Central memory CD8-positive, alpha-beta T cell (primary cell): ENCODE measurements around the gene BLOC1S4.
A peak's percentile ranks its signal among the peaks of the same experiment; 100 is the strongest.
"Not testable (repeated sequence)": the region's sequence is repeated elsewhere in the genome, so short reads cannot be mapped to it uniquely, and the experiment has no call there.

Experiments
- ATAC-seq: fragments of 150-1000 bp; cut with Tn5 transposase; replicated peaks from 2 replicates; pipeline ENCODE4 v1.10.0; 2022; ENCODE audit warnings: mild to moderate bottlenecking, moderate FRiP score, moderate number of reproducible peaks; ENCODE audit not compliant: poor library complexity, severe bottlenecking; ENCODE audit errors: extremely low read depth
- DNase-seq, 2 donors: peaks; one replicate each; pipeline ENCODE4 v3.0.0; 2021; ENCODE audit warnings: low spot score in 2 of 2
- H3K27ac Mint-ChIP-seq: one replicate; pipeline ENCODE4 v1.8.0; 2022; ENCODE audit warnings: low read depth, mild to moderate bottlenecking, moderate library complexity, mixed read lengths
- H3K27me3 Mint-ChIP-seq: one replicate; pipeline ENCODE4 v1.8.0; 2022; ENCODE audit warnings: mixed read lengths
- H3K36me3 Mint-ChIP-seq: one replicate; pipeline ENCODE4 v1.8.0; 2022; ENCODE audit warnings: mild to moderate bottlenecking, moderate library complexity, mixed read lengths; ENCODE audit not compliant: insufficient read depth
- H3K4me1 Mint-ChIP-seq: one replicate; pipeline ENCODE4 v1.8.0; 2022; ENCODE audit warnings: mixed read lengths
- H3K4me3 Mint-ChIP-seq: one replicate; pipeline ENCODE4 v1.8.0; 2022; ENCODE audit warnings: mild to moderate bottlenecking, moderate library complexity, mixed read lengths
- H3K9me3 Mint-ChIP-seq: one replicate; pipeline ENCODE4 v1.8.0; 2022; ENCODE audit warnings: mixed read lengths

BLOC1S4 gene

DNA sequence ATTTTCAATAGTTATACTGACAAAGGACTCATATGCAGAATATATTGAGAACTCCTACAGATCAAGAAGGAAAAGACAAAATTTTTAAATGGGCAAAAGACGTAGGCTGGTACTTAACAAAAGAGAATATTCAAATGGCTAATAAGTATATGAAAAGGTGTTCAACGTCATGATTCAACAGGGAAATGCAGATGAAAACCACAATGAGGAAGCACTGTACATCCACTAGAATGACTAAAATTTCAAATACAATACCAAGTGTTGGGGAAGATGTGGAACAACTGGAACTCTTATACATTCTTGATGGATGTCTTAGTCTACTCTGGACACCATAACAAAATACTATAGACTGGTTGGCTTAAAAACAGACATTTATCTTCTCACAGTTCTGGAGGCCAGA, 5.0 kb upstream of the BLOC1S4 start:
- peaks cover 39% of the 10 kb centered on the region for H3K36me3 Mint-ChIP-seq
- peaks cover 63% of the 10 kb centered on the region for H3K4me1 Mint-ChIP-seq
- no peaks in the 10 kb centered on the region for H3K9me3 Mint-ChIP-seq
- no peaks in the 10 kb centered on the region for H3K27me3 Mint-ChIP-seq
- no peak for ATAC-seq
- no peak overlapping the region for H3K4me3 Mint-ChIP-seq
- peak overlapping the region; percentile 100 for H3K27ac Mint-ChIP-seq
- DNase-seq: no peak

DNA sequence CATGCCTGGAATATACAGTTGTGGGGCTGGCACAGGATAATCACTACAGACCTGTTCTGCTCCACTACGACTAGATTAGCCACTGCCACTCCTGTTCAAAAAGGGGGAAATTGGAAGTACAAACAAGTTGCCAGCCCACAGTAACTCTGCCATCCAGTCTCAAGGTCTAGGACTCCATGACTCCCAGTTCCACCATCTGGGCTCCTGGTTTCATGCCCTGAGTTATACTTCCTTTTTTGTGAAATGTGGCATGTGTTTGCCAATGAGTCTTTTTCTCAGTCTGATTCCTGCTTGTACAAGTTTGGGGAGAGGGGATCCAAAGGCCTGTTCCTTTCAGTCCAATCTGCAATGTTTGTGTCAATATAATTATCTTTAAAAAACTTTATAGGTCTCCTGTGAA, 1.0 kb upstream of the BLOC1S4 start:
- Mint-ChIP-seq H3K9me3 (no peaks in the 10 kb centered on the region), H3K36me3 (peaks cover 20% of the 10 kb centered on the region), H3K4me1 (peaks cover 37% of the 10 kb centered on the region), H3K27me3 (no peaks in the 10 kb centered on the region), H3K27ac (no peak overlapping the region), H3K4me3 (no peak overlapping the region)
- DNase-seq (no peak), ATAC-seq (no peak)

DNA sequence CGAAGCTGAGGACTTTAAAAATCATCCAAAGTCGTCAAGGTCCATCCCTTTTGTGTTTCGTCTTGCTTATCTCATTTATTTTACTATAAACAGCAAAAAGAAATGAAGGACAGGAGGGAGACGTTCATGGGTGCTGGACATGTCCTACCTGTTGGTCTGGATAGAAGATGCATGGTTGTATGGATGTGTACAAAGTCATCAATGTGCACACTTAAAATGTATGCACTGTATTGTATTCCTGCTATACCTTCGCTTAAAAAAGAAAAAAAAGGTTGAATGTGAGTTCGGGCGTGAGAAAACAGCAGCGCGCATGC, 313 bp upstream of the BLOC1S4 start:
- Mint-ChIP-seq H3K9me3 (no peaks in the 10 kb centered on the region), H3K4me1 (peaks cover 37% of the 10 kb centered on the region), H3K4me3 (peak overlapping the region; percentile 93), H3K27ac (peak overlapping the region; percentile 96), H3K27me3 (no peaks in the 10 kb centered on the region), H3K36me3 (peaks cover 20% of the 10 kb centered on the region)
- DNase-seq (no peak), ATAC-seq (no peak)

DNA sequence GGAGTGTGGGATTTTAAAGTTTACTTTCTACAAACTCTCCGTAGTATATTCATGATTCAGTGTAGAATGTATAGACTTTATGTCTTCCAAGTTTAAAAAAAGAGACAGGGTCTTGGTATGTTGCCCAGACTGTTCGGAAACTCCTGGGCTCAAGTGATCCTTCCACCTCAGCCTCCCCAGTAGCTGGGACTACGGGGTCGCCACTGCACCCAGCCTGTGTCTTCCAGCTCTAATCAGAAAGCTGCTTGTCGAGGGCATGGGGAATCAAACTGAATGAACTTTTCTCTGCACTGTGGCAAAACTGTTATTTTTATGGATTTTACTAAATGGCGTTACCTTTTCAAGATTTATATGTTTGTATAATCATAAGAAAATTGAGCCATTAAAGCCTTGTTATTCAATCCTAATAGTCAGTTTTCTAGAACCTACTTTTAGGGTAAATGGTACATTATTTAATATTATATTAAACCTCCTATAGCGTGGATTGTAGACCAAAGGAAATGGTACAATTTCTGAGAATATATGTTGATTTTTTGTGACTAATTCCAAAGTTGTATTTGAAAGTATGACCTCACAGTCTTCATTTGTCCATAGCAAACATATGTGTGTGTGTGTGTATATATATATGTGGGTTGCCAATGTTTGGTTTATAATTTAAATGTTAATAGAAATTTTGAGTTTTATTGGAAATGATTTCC, 1.1 kb downstream of the BLOC1S4 start:
- peaks cover 20% of the 10 kb centered on the region for H3K36me3 Mint-ChIP-seq
- no peak for ATAC-seq

DNA sequence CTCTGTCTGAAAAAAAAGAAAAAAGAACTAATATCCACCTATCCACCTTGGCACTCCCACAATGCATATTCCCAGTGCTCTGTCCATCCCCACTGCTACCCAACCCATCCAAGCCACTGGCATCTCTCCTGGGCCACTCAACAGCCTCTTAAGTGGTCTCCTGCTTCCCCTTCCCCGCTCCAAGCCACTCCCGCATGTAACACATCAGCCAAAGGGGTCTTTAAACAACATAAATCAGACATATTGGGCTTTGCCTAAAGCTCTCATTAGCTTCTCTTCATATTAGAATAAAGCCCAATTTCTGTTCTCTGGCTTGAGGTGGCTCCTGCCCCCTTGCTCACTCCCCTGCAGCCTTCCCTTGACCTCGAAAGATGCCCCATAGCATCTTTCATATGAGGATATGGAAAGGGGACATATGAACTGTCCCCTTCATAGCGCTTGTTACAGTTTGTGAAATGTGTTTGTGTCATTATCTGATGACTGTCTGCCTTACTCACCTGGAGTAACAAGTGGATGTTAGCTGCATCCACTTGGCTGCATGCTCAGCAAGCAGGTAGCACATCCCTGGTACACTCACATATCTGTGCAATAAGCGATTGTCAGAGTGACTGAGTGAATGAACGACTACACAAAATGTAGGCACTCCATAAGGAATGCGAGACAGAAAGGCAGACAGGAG, 3.1 kb downstream of the BLOC1S4 start:
- no peaks in the 10 kb centered on the region for H3K9me3 Mint-ChIP-seq
- ATAC-seq (no peak), DNase-seq (no peak)
- peaks cover 19% of the 10 kb centered on the region for H3K36me3 Mint-ChIP-seq
- no peak overlapping the region for H3K27ac Mint-ChIP-seq
- H3K4me3 Mint-ChIP-seq: peak overlapping the region; percentile 3
- H3K4me1 Mint-ChIP-seq: peaks cover 27% of the 10 kb centered on the region
- H3K27me3 Mint-ChIP-seq: no peaks in the 10 kb centered on the region

More for the DNA sequence above, 1.1 kb downstream of the BLOC1S4 start:
- H3K9me3 Mint-ChIP-seq: no peaks in the 10 kb centered on the region
- H3K4me3 Mint-ChIP-seq: peak overlapping the region; percentile 93
- H3K4me1 Mint-ChIP-seq: peaks cover 27% of the 10 kb centered on the region
- H3K27me3 Mint-ChIP-seq: no peaks in the 10 kb centered on the region
- H3K27ac Mint-ChIP-seq: peak overlapping the region; percentile 96
- no peak for DNase-seq

DNA sequence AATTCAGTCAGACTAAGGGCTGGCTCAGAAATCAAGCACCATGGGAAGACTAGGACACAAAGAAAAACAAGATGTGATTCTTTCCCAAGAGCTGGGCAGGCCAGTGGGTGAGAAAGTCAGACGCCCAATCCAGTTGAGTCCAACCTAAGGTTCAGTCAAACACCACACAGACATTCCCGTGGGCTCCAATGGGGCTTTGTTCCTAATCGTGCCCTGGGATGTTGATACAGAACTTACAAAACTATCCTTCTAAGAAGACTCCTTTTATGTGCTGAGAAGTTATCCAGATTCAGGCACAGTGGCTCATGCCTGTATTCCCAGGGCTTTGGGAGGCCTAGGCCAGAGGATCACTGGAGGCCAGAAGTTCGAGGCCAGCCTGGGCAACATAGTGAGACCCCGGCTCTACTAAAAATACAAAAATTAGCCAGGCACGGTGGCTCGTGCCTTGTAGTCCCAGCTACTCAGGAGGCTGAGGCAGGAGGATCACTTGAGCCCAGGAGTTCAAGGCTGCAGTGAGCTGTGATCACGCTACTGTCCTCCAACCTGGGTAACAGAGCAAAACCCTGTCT, 3.7 kb downstream of the BLOC1S4 start:
- peak overlapping the region; percentile 72 for H3K27ac Mint-ChIP-seq
- no peaks in the 10 kb centered on the region for H3K9me3 Mint-ChIP-seq
- ATAC-seq: no peak
- H3K27me3 Mint-ChIP-seq: no peaks in the 10 kb centered on the region
- no peak for DNase-seq
- H3K36me3 Mint-ChIP-seq: peaks cover 19% of the 10 kb centered on the region
- peaks cover 27% of the 10 kb centered on the region for H3K4me1 Mint-ChIP-seq
- H3K4me3 Mint-ChIP-seq: peak overlapping the region; percentile 47

DNA sequence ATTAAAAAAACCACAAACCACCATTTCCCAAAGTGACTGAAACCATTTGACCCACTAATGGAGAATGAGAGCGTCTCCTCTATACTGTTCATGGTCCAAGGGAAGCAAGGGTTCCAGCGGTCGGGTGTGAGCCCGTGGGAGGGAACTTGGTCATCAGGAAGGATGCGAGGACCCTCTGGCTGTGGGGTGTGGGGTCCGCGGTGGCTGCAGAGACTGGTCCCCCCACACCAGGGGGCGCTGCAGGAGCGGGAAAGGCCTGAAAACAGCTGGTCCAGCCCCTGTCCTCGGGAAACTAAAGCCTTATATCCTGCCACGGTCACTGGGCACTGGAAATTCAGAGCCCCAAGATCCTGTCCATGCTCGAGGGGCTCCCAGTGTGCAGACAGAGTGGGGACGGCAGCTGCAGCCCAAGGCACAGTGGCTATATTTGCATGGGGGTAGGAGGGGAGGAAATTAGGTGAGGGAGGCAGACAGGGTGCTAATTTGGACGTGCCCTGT, 4.3 kb downstream of the BLOC1S4 start:
- peak overlapping the region; percentile 47 for H3K4me3 Mint-ChIP-seq
- DNase-seq (peak; percentile 57 to 81), ATAC-seq (no peak)
- peaks cover 19% of the 10 kb centered on the region for H3K36me3 Mint-ChIP-seq
- H3K9me3 Mint-ChIP-seq: no peaks in the 10 kb centered on the region
- peaks cover 27% of the 10 kb centered on the region for H3K4me1 Mint-ChIP-seq
- no peaks in the 10 kb centered on the region for H3K27me3 Mint-ChIP-seq
- H3K27ac Mint-ChIP-seq: peak overlapping the region; percentile 72

DNA sequence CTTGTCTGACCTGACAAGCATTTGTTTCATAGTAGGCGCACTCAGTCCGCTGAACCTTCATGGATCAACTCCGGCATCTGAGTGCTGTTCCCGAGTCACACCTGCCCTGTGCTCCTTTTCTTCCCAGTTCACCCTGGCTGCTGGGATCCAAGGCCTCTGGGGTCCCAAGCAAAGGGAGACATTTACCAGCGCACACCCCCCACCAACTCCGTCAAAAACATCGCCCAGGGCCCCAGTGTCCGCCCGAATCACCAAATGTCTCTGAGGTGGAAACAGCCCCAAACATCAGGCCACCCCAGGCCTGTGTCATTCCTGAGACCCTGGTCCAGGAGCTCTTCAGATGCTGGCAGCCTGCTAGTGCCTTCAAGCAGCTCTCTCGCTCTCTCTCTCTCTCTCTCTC, 5.1 kb downstream of the BLOC1S4 start:
- Mint-ChIP-seq H3K36me3 (peaks cover 13% of the 10 kb centered on the region), H3K4me3 (no peak overlapping the region), H3K27ac (no peak overlapping the region), H3K9me3 (no peaks in the 10 kb centered on the region), H3K27me3 (no peaks in the 10 kb centered on the region), H3K4me1 (peaks cover 18% of the 10 kb centered on the region)
- ATAC-seq: no peak
- no peak for DNase-seq

DNA sequence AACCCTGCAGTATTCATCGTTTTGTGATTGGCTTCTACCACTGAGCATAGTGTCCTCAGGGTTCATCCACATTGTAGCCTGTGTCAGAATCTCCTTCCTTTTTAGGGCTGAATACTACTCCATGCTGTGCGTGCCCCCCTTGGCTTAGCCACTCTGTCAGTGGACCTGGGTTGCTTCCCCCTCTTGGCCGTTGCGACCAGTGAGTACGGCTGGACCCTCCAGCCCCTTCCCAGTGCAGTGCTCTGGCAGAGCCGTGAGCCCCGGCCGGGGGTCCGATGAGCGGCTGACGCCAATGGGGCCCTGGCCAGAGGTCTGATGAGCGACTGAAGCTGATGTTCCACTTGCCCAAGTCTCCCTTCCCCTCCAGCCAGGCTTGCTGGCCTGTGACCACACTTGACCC, 6.9 kb downstream of the BLOC1S4 start:
- DNase-seq (no peak), ATAC-seq (no peak)
- Mint-ChIP-seq H3K9me3 (no peaks in the 10 kb centered on the region), H3K4me1 (peaks cover 18% of the 10 kb centered on the region), H3K4me3 (no peak overlapping the region), H3K36me3 (peaks cover 8% of the 10 kb centered on the region), H3K27ac (no peak overlapping the region), H3K27me3 (no peaks in the 10 kb centered on the region)

DNA sequence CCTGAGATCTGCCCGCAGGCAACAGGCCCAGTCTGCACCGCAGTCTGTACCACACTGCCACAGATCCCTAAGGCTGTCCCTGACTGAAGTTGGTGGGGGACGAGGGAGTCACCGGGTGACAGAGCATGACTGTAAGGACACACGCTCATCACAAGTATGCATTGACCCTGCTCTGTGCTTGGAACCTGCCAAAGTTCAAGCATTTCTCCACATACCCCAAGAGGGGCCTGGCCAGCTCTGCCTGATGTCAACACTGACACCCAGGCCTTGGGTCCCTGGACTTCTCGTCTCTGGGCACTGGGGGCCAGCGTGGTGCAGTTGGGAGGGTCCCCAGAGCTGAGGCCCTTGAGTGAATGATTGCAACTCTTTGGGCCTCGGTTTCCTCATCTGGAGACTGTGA, 7.9 kb downstream of the BLOC1S4 start:
- no peak overlapping the region for H3K27ac Mint-ChIP-seq
- H3K9me3 Mint-ChIP-seq: no peaks in the 10 kb centered on the region
- H3K4me3 Mint-ChIP-seq: no peak overlapping the region
- peaks cover 11% of the 10 kb centered on the region for H3K4me1 Mint-ChIP-seq
- H3K27me3 Mint-ChIP-seq: no peaks in the 10 kb centered on the region
- DNase-seq: no peak
- ATAC-seq: no peak
- H3K36me3 Mint-ChIP-seq: peaks cover 5% of the 10 kb centered on the region

DNA sequence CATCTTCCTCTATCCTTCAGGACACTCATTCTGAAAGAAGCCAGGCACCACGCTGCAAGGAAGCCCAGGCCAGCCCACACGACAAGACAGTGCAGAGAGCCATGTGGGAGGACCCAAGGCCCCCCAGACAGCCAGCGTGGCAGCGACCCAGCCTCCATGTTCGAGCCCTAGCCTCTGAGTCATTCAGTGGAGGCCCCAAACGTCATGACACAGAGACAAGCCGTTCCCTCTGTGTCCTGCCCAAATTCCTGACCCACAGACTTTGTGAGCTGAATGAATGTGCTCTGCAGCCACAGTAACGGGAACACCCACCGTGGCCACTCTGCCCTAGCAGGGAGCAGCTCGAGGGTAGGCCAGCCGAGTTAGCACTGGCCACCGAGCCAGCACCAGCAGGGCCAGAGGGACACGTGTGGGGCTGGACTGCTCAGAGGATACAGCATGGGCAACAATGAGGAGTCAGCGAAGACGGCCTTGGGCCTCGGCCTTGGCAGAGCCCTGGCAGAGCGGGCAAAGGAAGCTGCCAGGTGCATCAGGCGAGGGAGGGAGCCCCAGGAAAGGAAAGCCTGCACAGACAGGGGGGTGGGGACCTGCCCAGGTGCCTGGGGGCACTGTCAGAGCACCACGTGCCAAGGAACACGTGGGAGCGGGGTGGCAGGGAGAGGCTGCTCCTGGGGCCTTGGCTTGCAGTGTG, 8.6 kb downstream of the BLOC1S4 start:
- H3K27me3 Mint-ChIP-seq: no peaks in the 10 kb centered on the region
- DNase-seq (no peak), ATAC-seq (no peak)
- no peaks in the 10 kb centered on the region for H3K9me3 Mint-ChIP-seq
- H3K27ac Mint-ChIP-seq: no peak overlapping the region
- H3K4me3 Mint-ChIP-seq: no peak overlapping the region
- no peaks in the 10 kb centered on the region for H3K36me3 Mint-ChIP-seq
- H3K4me1 Mint-ChIP-seq: peaks cover 7% of the 10 kb centered on the region

DNA sequence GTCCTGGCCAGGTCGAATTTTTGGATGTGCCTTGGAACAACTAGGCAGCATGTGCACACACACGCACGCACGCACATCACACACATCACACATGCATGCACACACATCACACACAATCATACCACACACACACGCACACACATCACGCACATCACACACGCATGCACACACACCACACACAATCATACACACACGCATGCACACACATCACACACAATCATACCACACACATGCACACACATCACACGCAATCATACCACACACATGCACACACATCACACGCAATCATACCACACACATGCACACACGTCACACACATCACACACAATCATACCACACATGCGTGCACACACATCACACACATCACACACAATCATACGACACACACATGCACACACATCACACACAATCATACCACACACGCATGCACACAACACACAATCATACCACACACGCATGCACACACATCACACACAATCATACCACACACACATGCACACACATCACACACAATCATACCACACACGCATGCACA, 9.5 kb downstream of the BLOC1S4 start:
- ATAC-seq, H3K4me1 Mint-ChIP-seq, H3K36me3 Mint-ChIP-seq: not testable (repeated sequence)

More for the DNA sequence above, 9.5 kb downstream of the BLOC1S4 start:
- DNase-seq, H3K27me3 Mint-ChIP-seq, H3K9me3 Mint-ChIP-seq, H3K4me3 Mint-ChIP-seq, H3K27ac Mint-ChIP-seq: not testable (repeated sequence)
